Activated T-cell treated with anti-CD3 and anti-CD28 coated beads for 1 hour (primary cell): ENCODE results near the gene SLC30A1.

Experiments used
- DNase-seq: peaks from one replicate; pipeline ENCODE4 v3.0.0-alpha.2; 2020; ENCODE audit warnings: low read depth

Gene SLC30A1

GRCh38 chr1:211607754-211608473, 29.0 kb upstream of the SLC30A1 start:
- no peak for DNase-seq

DNA sequence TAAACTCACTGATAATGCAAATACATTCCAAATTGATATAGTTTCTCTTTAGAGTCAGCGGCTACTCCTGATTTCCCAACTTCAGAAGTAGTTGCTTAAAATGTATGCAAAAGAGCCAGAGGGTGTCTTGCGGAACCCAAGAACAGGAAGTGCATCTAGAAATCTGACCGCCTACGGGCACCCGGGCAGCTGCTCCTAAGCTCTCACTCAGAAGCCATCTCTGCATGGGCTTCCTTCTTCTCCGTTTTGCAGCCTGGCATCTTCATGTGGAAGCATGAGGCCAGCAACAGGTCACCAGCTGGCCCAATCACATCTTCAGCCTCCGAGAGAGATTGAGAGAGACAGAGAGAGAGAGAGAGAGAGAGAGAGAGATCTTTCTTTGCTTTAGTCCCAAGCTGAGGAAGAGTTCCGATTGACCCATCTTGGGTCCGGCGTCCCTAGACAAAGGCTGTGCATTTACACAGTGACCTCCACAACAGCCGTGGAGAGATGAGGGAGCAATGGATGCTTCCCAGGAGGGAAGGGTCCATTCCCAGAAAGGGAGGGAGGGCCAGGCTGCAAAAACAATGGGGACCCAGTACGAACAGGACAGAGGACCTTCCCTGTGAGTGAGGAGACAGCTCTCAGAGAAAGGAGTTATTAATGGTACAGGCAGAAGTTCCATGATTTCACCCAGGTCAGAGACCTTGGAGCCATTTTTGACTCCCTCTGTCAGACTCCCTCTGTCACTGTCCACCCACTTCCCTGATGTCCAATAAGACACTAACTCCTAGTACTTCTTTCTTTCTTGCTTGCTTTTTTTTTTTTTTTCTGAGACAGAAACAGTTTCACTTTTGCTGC, 28.2 kb upstream of the SLC30A1 start:
- no peak for DNase-seq

DNA sequence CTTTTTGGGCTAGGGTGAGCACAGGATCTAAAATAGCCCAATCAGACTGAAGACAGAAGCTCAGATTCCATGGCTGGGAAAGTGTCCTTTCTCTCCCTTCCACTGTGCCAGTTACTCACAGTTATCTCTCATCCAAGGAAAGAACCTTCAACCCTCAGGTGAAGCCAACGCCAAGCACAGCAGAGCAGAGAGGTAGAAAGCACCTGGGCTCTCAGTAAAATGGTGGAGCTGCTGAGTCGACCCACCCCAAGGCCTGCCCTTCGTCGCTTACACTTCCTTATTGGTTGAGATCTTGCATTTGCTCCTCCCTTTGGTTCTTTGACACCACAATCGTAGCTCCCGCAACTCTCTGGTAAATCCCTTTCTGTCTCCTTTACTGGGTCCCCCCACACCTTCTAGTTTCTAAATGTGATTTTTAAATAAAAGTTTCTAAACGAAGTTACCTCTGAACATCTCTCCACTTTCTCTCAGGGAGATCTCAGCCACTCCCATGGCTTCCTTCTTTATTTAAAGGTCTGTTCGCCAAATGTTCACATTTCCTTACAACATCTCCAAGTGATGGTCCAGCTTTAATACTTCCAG, 27.5 kb upstream of the SLC30A1 start:
- no peak for DNase-seq

DNA sequence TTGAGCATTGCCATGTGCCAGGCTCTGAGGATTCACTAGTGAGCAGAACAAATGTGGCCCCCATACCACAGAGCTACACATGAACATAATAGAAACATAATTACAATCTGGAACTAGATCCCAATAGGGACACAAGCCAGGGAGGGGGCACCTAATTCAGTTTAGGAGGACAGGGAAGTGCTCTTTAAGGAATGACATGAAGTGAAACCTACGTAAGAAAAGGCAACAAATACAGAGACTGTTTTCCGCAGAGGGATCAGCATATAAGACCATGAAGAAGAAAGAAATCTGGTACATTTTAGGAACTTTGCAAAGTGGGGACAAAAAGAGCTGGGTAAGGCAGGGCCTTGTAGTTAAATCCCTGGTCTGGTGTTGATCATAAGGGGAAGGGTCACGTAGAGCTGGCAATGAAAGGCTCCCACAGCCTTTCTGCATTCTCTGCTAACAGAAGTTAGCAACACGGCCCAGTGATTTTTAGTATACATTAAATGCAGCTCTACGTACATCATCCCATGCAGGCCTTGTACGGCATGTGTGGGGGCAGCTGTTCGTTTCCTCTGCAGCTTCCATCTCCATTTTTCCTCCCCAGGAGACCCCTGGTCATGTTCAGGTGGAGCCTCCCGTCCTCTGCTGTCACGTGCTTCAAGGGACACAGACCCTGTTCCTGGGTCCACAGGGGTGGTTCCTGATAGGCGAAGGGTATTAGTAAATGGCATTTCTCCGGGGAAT, 26.8 kb upstream of the SLC30A1 start:
- no peak for DNase-seq

DNA sequence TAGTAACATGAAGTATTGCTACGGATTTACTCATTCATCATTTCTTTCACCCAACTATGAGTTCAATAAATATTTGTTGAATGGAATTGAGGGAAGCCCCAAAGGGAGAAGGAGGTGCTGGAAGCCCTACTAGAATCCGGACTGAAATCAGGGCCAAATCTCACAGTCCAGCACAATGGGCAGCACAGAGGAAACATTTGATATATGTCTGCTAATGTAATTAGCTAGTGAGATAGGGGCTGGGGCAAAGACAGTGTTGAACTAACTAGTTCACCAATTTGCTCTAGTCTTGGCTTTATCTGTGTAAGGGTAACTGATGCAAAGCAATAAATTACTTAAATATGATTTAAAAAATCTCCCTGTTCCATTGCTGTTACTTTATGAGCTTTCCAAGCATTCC, 26.1 kb upstream of the SLC30A1 start:
- DNase-seq, result no peak

DNA sequence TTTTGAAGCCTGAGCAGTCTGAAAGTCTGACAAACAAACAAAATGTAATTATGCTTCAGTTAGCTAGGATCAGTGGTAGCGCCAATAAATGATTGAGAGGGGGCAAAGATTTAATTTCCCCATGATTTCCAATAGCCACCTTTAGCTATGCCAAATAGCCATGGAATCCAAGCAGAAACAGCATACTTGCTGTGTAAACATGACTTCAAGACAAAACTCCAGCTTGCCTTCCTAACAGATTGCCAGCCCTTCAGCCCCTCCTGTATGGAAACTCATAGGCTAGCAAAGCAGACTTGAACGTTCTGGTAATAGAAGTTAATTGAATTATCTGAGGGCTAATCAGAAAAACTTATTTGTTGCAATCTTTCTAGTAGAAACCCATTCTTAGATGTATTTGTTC, 25.6 kb upstream of the SLC30A1 start:
- no peak for DNase-seq

DNA sequence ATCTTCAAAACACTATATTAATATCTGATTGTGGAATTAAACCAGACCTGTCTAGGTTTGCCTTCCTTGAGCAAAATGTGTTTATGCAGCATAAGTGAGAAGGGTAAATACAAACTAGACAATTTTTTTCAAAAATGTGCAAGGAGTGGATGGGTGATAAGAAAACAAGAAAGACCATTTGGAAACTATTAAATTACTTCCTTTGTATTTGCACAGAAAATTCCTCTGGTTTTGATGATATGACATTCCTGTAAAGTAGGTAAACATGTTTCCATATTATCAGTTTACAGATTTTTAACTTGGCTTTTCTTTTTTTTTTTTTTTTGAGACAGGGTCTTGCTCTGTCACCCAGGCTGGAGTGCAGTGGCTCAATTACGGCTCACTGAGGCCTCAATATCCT, 24.8 kb upstream of the SLC30A1 start:
- no peak for DNase-seq

- DNase-seq, result no peak
Measured at GRCh38 chr1:211603191-211603701, 24.3 kb upstream of the SLC30A1 start.

- no peak for DNase-seq
Measured at GRCh38 chr1:211601982-211602670, 23.2 kb upstream of the SLC30A1 start.

GRCh38 chr1:211601159-211601558, 22.2 kb upstream of the SLC30A1 start:
- no peak for DNase-seq

DNA sequence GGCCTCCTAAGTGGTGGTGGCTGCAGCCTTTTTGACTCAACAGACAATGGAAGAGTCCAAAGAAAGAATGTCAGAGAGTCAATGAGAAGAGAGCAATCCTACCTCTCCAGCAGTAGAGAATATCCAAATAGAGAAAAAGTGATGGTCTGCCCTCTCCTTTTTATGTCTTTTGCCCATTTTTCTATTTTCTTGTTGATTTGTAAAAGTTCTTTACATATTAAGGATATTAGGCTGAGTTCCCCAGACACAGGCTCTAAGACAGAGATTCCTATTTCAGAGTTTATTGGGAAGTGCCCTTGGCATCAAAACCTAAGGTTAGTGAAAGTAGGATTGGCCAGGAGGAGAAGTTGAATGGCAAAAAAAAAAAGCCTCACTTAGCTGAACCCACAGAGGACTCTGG, 20.3 kb upstream of the SLC30A1 start:
- no peak for DNase-seq

DNA sequence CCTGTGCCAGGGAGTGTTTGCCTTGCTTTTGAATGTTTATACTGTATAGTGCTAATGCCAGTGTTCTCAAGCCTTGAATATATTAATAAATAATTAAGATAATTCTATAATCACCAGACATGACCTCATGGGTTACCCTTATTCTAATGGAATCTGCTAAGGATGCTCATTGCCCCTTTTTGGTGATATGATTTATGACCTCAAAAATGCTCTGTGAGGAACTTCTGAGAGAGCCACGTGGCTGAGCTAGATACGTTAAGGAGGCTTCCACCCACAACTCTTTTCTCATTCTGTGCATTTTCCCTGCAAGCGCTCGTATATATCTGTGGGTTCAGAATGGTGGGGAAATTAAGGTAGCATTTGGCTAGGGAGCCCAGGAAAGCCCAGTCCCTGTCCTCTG, 19.6 kb upstream of the SLC30A1 start:
- no peak for DNase-seq

DNA sequence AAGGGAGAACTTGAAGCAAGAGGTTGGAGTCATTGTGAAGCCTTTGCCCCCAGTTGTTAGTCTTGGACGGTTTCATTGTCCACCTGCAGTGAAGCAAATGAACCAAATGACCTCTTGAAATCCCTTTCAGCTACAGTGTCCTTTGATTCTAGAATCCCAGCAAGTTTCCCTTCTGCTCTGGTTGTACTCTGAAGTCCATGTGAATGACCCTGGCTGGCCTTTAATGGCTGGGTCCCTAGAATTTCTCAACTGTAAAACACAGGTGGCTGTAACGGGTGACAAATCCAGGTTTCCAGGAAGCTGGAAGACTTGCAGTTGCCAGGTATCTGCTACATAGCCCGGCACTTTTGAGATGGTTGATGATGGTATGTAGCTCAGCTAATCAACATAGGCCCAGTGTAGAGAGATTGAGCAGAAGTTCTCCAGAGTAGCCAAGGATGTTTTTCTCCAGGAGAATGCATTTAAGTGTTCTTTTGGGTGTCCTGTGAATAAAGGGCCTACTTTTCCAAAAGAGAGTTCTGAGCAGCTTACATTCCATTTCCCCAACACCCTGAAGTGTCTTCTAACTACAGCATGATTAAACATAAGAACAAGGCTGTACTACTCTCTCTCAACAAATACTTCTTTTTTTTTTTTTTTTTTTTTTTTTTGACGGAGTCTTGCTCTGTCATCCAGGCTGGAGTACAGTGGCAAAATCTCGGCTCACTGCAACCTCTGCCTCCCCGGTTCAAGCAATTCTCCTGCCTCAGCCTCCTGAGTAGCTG, 17.6 kb upstream of the SLC30A1 start:
- no peak for DNase-seq

DNA sequence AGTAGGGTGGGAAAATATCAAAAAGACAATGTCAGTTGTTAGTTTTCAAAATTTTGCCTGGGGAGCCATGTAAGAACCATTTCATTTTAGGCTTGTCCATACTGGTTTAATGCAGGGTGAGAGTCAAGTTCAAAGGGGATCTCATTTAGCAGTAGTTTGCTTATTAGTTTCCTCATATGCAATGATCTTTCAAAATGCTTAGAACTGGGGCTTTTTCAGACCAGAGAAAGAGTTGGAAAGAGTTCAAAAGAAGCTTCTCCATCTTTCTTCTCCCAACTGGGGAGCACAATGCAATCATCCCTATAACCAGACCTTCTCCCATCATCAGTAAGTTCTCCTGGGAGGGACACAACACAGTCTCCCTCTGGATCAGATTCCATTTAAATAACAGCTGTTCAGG, 16.5 kb upstream of the SLC30A1 start:
- DNase-seq, result no peak

DNA sequence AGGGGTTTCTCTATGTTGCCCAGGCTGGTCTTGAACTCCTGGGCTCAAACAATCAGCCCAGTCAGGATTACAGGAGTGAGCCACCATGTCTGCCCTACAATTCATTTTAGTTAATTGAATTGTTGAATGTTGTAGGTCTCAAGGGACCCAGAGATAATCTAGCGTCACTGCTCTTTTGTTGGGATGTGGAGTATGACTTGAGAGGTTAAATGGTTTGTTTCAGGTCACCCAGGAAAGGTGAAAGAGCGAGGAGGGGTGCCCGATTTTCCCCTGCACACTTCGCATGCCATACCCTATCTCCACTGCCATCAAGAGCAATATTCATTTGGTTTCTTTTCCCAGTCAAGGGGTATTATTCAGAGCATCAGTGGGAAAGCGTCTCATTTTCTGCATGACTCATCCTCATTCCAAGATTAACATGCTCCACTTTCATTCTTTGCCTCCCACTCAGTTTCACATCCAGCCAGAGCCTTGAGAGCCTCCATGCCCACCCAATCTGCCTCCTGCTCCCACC, 13.1 kb upstream of the SLC30A1 start:
- no peak for DNase-seq

GRCh38 chr1:211589782-211590721, 11.1 kb upstream of the SLC30A1 start:
- DNase-seq, result no peak

DNA sequence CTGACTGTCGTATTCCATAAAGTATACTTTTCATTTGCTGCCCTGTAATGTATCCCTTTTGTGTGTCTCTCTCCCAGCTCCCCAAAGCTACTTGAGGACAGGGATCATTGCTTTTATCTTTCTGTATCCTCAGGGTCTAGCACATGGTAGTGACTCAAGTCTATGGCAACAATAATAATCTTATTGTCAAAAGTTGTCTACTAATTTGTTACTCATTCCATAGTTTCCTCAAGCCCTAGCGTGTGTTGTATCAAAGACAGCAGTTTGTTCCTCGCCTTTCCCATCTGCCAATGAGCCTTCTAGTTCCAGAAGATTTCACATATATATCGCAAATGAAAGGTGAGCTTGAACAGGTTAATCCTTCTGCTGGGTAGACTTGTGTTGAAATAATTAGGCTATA, 9.8 kb upstream of the SLC30A1 start:
- no peak for DNase-seq

- DNase-seq, result no peak
Measured at GRCh38 chr1:211587123-211587522, 8.2 kb upstream of the SLC30A1 start.

GRCh38 chr1:211586538-211586937, 7.6 kb upstream of the SLC30A1 start:
- DNase-seq, result no peak
